NCI-H82 treated with DMSO at 0.1 percent for 48 hours (cell line): ENCODE measurements around the gene RANBP1.
"Not testable (repeated sequence)": the region's sequence is repeated elsewhere in the genome, so short reads cannot be mapped to it uniquely, and the experiment has no call there.

ENCODE experiments used
- DNase-seq: peaks from one replicate; lab custom pipeline; 2025; ENCODE audit not compliant: unreplicated experiment; lab: John Stamatoyannopoulos, UW

The RANBP1 gene

GRCh38 chr22:20149257-20150250, 33.6 kb downstream of the RANBP1 start:
- DNase-seq, result no peak

GRCh38 chr22:20150381-20151275, 34.7 kb downstream of the RANBP1 start, which contains the start of gene CCDC188:
CCDC188 (minus strand) TSS chr22:20151055; CDS start chr22:20150986, 69 bp downstream.
- no peak for DNase-seq

GRCh38 chr22:20151276-20151588, 35.3 kb downstream of the RANBP1 start:
- DNase-seq, result no peak

GRCh38 chr22:20152464-20152890, 36.6 kb downstream of the RANBP1 start:
- DNase-seq, result no peak

- no peak for DNase-seq
Observed at GRCh38 chr22:20153945-20154344, 38.0 kb downstream of the RANBP1 start.

- no peak for DNase-seq
Observed at GRCh38 chr22:20154602-20155187, 38.8 kb downstream of the RANBP1 start.

GRCh38 chr22:20155330-20156041, 39.6 kb downstream of the RANBP1 start:
- DNase-seq, result peak; percentile 58

GRCh38 chr22:20156042-20156389, 40.1 kb downstream of the RANBP1 start:
- no peak for DNase-seq

GRCh38 chr22:20156611-20157429, 40.9 kb downstream of the RANBP1 start:
- peak; percentile 28 for DNase-seq

- no peak for DNase-seq
Observed at GRCh38 chr22:20157430-20158183, 41.7 kb downstream of the RANBP1 start.

GRCh38 chr22:20158391-20159036, 42.6 kb downstream of the RANBP1 start:
- no peak for DNase-seq

- DNase-seq, result peak; percentile 20
Observed at GRCh38 chr22:20159076-20159475, 43.2 kb downstream of the RANBP1 start.

- DNase-seq, result not testable (repeated sequence)
Observed at GRCh38 chr22:20159531-20159930, 43.6 kb downstream of the RANBP1 start.

- DNase-seq, result no peak
Observed at GRCh38 chr22:20160041-20160440, 44.1 kb downstream of the RANBP1 start.

- DNase-seq, result no peak
Observed at GRCh38 chr22:20164863-20165262, 49.0 kb downstream of the RANBP1 start.

- no peak for DNase-seq
Observed at GRCh38 chr22:20165421-20165820, 49.5 kb downstream of the RANBP1 start.

GRCh38 chr22:20165913-20166312, 50.0 kb downstream of the RANBP1 start:
- DNase-seq, result no peak

- DNase-seq, result no peak
Observed at GRCh38 chr22:20166703-20167102, 50.8 kb downstream of the RANBP1 start.
